Body of pancreas (tissue), 4 donors: ENCODE results near the gene CLIC3. TPM values are rescaled to one million over a fixed set of nuclear protein-coding genes. Genes with fewer than 3 reads are reported as not detected.

Source experiments
- ATAC-seq: fragments of 150-250 bp; one replicate; pipeline ENCODE4 v1.9.1; 2016
- DNase-seq, 4 donors: peaks; one replicate each; pipeline ENCODE4 v3.0.0-alpha.2; 2019
- H3K27ac ChIP-seq, 4 donors: fragments of 200-600 bp; sonication (generic); 1 replicate in 3 of 4; 2 replicates in 1 of 4; pipeline versions ENCODE4 v1.5.1 to v1.6.1; 2016 to 2019; ENCODE audit warnings: mild to moderate bottlenecking in 1 of 4, mixed read lengths in 1 of 4, moderate library complexity in 1 of 4
- H3K27me3 ChIP-seq, 2 donors: fragments of 200-600 bp; sonication (generic); one replicate each; pipeline ENCODE4 v1.6.0; 2016; ENCODE audit warnings: mild to moderate bottlenecking in 1 of 2
- H3K36me3 ChIP-seq, 2 donors: fragments of 200-600 bp; sonication (generic); replicated peaks in 1 of 2; 2 replicates each; pipeline ENCODE4 v1.5.1; 2016; ENCODE audit warnings: low read depth in 2 of 2; ENCODE audit not compliant: insufficient read depth in 1 of 2
- H3K4me1 ChIP-seq: fragments of 200-600 bp; sonication (generic); one replicate; pipeline ENCODE4 v1.6.0; 2016
- H3K4me3 ChIP-seq, 2 donors: fragments of 200-600 bp; sonication (generic); 1 replicate in 1 of 2; 2 replicates in 1 of 2; pipeline ENCODE4 v1.5.1; 2016 to 2019
- H3K9me3 ChIP-seq, 3 donors: fragments of 200-600 bp; sonication (generic); 1 replicate in 2 of 3; 2 replicates in 1 of 3; pipeline ENCODE4 v1.5.1; 2016
- POLR2A ChIP-seq, 3 donors: fragments of 450-650 bp; IDR thresholded peaks; one replicate each; pipeline ENCODE4 v1.6.1; 2016; ENCODE audit warnings: antibody characterized with exemption in 3 of 3, mild to moderate bottlenecking in 2 of 3
- WGBS, 2 donors: methylation state at CpG; one replicate each; pipeline ENCODE4 v1.1.5; 2017; 5-methylcytosine and 5-hydroxymethylcytosine counted together
- intact Hi-C: fragments of 100-400 bp; cut with DNase I; formaldehyde crosslinking; loops from one replicate; pipeline ENCODE4 v1.15.1; 2023
- total RNA-seq, 2 donors: library from RNA; depleted of rRNA; stranded (reverse); fragments of >200 nt; gene quantifications; one replicate each; pipeline ENCODE4 v1.1.0, GENCODE V29; 2016
- TF ChIP-seq, protein P1 (sequence below), 7 experiments: fragments of 450-650 bp in 4 of 7; fragments of 200-600 bp in 3 of 7; sonication (generic) in 3 of 7; IDR thresholded peaks; one replicate each; pipeline ENCODE4 v1.5.1; 2016 to 2019; ENCODE audit warnings: antibody characterized with exemption in 7 of 7

CLIC3 gene
- total RNA-seq, 2 donors from 2014 or later: 2.0 TPM; not detected in 1

DNA sequence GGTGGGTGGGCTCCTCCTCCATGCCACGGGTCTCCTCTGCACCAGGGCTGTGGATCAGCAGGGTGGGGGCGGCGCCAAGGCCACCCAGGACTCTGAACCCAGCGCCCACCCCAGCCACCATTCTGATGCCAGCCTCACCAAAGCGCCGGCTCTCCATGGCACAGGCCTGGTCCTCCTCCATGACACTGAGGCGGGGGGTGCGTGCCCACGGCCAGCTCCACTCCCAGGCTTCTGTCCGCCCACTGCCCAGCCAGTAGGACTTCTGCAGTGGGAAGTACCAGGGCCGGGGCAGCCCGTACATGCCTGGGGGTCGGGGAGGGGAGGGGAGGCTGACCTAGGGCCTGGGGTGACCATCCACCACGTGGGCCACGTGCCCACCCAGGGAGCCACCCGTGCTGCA is 20.1 kb upstream of the CLIC3 start:
- no peak overlapping the region for H3K4me3 ChIP-seq
- H3K27me3 ChIP-seq: no peaks in the 10 kb centered on the region
- ATAC-seq: no peak
- peaks cover 0 to 2% of the 10 kb centered on the region in 2 donors for H3K36me3 ChIP-seq
- 90% methylated on average over 10 of the region's 16 CpGs; no CpG with 5 or more reads in 1 of the 2 donors for WGBS, 2 donors
- intact Hi-C loops: no loop called here
- DNase-seq: no peak
- no peak overlapping the region for H3K27ac ChIP-seq
- TF ChIP-seq, protein P1, sequence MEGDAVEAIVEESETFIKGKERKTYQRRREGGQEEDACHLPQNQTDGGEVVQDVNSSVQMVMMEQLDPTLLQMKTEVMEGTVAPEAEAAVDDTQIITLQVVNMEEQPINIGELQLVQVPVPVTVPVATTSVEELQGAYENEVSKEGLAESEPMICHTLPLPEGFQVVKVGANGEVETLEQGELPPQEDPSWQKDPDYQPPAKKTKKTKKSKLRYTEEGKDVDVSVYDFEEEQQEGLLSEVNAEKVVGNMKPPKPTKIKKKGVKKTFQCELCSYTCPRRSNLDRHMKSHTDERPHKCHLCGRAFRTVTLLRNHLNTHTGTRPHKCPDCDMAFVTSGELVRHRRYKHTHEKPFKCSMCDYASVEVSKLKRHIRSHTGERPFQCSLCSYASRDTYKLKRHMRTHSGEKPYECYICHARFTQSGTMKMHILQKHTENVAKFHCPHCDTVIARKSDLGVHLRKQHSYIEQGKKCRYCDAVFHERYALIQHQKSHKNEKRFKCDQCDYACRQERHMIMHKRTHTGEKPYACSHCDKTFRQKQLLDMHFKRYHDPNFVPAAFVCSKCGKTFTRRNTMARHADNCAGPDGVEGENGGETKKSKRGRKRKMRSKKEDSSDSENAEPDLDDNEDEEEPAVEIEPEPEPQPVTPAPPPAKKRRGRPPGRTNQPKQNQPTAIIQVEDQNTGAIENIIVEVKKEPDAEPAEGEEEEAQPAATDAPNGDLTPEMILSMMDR (IDR thresholded peaks at IDR 0.05): no peak
- TF ChIP-seq POLR2A (IDR thresholded peaks at IDR 0.05): no peak
- H3K9me3 ChIP-seq: no peaks in the 10 kb centered on the region
- no peaks in the 10 kb centered on the region for H3K4me1 ChIP-seq

DNA sequence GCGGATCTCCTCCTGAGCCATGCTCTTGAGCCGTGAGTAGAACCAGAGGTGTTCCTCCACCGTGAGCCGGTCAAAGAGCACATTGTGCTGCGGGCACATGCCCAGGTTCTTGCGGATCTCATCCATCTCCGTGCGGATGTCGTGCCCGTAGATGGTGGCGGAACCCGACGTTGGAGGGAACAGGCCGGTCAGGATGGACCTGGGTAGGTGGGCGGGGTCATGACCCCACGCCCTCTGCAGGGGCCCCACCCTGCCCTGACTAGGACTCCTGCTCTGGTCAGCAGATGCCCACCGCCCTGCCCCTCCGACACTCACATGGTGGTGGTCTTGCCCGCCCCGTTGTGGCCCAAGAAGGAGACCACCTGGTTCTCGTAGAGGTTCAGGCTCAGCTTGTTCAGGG is 19.6 kb upstream of the CLIC3 start:
- peaks cover 0 to 5% of the 10 kb centered on the region in 2 donors for H3K36me3 ChIP-seq

DNA sequence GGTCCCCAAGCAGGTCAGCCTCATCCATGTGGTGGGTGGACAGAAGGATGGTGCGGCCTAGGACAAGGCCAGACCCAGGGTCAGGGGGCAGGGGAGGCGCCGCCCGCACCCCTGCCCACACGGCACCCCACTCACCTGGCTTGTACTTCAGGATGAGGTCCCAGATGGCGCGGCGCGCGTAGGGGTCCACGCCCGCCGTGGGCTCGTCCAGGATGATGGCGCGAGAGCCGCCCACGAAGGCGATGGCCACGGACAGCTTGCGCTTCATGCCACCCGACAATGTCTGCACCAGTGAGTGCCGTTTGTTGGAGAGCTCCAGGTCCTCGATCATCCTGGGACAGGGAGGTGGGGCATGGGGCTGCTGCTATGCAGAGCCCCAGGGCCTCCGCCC is 19.2 kb upstream of the CLIC3 start:
- peaks cover 0 to 5% of the 10 kb centered on the region in 2 donors for H3K36me3 ChIP-seq
- H3K4me1 ChIP-seq: no peaks in the 10 kb centered on the region
- DNase-seq: no peak
- no peaks in the 10 kb centered on the region for H3K9me3 ChIP-seq
- TF ChIP-seq, protein P1 (IDR thresholded peaks at IDR 0.05): no peak
- TF ChIP-seq POLR2A (IDR thresholded peaks at IDR 0.05): no peak
- no peak overlapping the region for H3K4me3 ChIP-seq
- 98 to 99% methylated on average over 8 to 20 of the region's 25 CpGs for WGBS, 2 donors
- intact Hi-C loops: no loop called here
- H3K27me3 ChIP-seq: no peaks in the 10 kb centered on the region
- H3K27ac ChIP-seq: no peak overlapping the region
- no peak for ATAC-seq

More for the DNA sequence above, 19.6 kb upstream of the CLIC3 start:
- intact Hi-C loops: no loop called here
- no peak overlapping the region for H3K4me3 ChIP-seq
- TF ChIP-seq, protein P1 (IDR thresholded peaks at IDR 0.05): no peak
- no peak for TF ChIP-seq POLR2A (IDR thresholded peaks at IDR 0.05)
- no peaks in the 10 kb centered on the region for H3K9me3 ChIP-seq
- H3K27me3 ChIP-seq: no peaks in the 10 kb centered on the region
- H3K4me1 ChIP-seq: no peaks in the 10 kb centered on the region
- WGBS, 2 donors: 94 to 98% methylated on average over 14 to 19 of the region's 21 CpGs
- DNase-seq (no peak), ATAC-seq (no peak)
- no peak overlapping the region for H3K27ac ChIP-seq

DNA sequence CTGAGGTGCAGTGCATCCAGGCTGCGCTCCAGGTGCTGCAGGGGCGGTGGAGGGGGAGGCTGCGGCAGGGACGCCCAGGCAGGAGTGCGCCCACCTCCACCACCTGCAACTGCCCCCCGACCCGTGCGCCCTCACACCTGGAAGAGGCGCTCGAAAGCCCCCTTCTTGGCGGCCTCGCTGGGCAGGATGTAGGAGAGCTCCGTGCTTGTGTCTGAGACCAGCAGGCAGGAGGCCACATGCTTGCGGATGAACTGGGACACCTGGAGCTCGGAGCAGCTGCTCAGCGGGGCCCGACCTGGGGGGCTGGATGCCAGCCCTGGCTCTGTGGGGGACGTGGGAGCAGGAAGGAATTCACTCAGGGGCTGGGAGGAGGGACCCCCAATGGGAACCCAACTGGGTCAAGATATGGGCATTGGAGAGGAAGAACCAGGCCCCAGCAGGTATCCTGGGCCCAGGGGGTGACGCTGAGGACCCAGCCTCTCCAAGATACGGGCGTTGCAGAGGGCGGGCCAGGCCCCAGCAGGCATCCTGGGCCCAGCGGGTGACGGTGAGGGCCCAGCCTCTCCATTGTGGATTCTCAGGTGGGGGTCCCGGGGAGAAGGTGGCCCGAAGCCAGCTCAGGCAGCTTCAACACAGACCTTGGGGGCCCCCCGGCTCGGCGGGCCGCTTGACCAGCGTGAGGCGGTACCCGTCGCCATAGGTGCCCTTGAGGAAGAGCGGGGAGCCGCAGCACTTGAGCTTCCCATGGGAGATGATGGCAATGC is 18.6 kb upstream of the CLIC3 start:
- no peak for ATAC-seq
- TF ChIP-seq, protein P1 (IDR thresholded peaks at IDR 0.05): no peak
- TF ChIP-seq POLR2A (IDR thresholded peaks at IDR 0.05): no peak
- H3K4me3 ChIP-seq: no peak overlapping the region
- H3K4me1 ChIP-seq: no peaks in the 10 kb centered on the region
- no peak for DNase-seq
- peaks cover 0 to 5% of the 10 kb centered on the region in 2 donors for H3K36me3 ChIP-seq
- H3K9me3 ChIP-seq: no peaks in the 10 kb centered on the region
- WGBS, 2 donors: 96 to 97% methylated on average over 24 to 33 of the region's 36 CpGs
- no peaks in the 10 kb centered on the region for H3K27me3 ChIP-seq
- intact Hi-C loops: no loop called here
- no peak overlapping the region for H3K27ac ChIP-seq

DNA sequence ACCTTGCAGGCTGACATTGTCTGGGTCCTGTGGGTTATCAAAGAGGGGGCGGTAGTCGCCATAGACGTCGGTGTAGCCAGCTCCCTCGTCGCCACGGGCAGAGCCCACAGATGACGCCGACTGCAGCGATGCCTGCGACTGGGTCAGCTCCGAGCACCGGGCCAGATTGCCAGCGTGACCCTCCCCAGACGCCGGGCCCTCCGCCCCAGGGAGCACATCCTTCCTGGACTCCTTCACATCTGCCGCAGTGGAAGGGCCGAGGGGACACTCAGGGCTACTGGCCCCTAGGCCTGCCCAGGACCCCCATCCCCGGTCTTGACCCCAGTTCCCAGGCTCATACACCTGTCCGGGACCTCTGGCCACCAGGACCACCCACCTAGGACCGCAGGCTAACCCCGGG is 17.8 kb upstream of the CLIC3 start:
- Histone ChIP-seq H3K27me3 (no peaks in the 10 kb centered on the region), H3K4me3 (no peak overlapping the region), H3K9me3 (no peaks in the 10 kb centered on the region), H3K27ac (no peak overlapping the region), H3K36me3 (peaks cover 0 to 5% of the 10 kb centered on the region in 2 donors), H3K4me1 (no peaks in the 10 kb centered on the region)
- no peak for TF ChIP-seq POLR2A (IDR thresholded peaks at IDR 0.05)
- TF ChIP-seq, protein P1 (IDR thresholded peaks at IDR 0.05): no peak
- intact Hi-C loops: no loop called here
- DNase-seq (no peak), ATAC-seq (no peak)
- WGBS, 2 donors: 88 to 90% methylated on average over 9 to 20 of the region's 23 CpGs
